GM12878 (cell line): ENCODE data around the gene ACACA. TPM values are rescaled to one million over a fixed set of nuclear protein-coding genes. Genes with fewer than 3 reads are reported as not detected.

ENCODE experiments used
- BCL11A ChIP-seq: IDR thresholded peaks from 2 replicates; pipeline ENCODE4 v1.6.1; 2011; ENCODE audit warnings: low read depth, low read length
- BHLHE40 ChIP-seq, 2 experiments: fragments of 450-650 bp in 1 of 2; IDR thresholded peaks; 2 replicates each; pipeline ENCODE4 v1.6.1; 2011 to 2017; ENCODE audit warnings: low read depth in 2 of 2, borderline replicate concordance in 1 of 2, improper control_type of control experiment in 1 of 2, low read length in 1 of 2, mild to moderate bottlenecking in 1 of 2
- BMI1 ChIP-seq: fragments of 450-650 bp; IDR thresholded peaks from 2 replicates; pipeline ENCODE4 v1.6.1; 2016; ENCODE audit warnings: mild to moderate bottlenecking, moderate library complexity, borderline replicate concordance
- BRCA1 ChIP-seq: IDR thresholded peaks from 2 replicates; pipeline ENCODE4 v1.6.1; 2011; ENCODE audit warnings: low read depth, low read length, improper control_type of control experiment
- CBFB ChIP-seq: IDR thresholded peaks from 2 replicates; pipeline ENCODE4 v1.6.1; 2016; ENCODE audit warnings: antibody characterized with exemption, low read depth
- EED ChIP-seq: sonication (generic); IDR thresholded peaks from 2 replicates; pipeline ENCODE4 v1.6.1; 2016; ENCODE audit warnings: antibody characterized with exemption, low read depth
- HDAC6 ChIP-seq: fragments of 200-600 bp; sonication (generic); IDR thresholded peaks from one replicate; pipeline ENCODE4 v1.8.0; 2017; ENCODE audit warnings: antibody characterized with exemption; ENCODE audit not compliant: unreplicated experiment
- IKZF1 ChIP-seq: fragments of 450-650 bp; conservative IDR thresholded peaks from 2 replicates; pipeline ENCODE4 v1.6.1; 2017; ENCODE audit warnings: antibody characterized with exemption, mild to moderate bottlenecking
- JUNB ChIP-seq: IDR thresholded peaks from 2 replicates; pipeline ENCODE4 v1.6.1; 2016; ENCODE audit warnings: antibody characterized with exemption, mild to moderate bottlenecking
- NBN ChIP-seq: fragments of 450-650 bp; IDR thresholded peaks from 2 replicates; pipeline ENCODE4 v1.6.1; 2016
- NFIC ChIP-seq: IDR thresholded peaks from 2 replicates; pipeline ENCODE4 v1.6.1; 2012; ENCODE audit warnings: low read depth, mild to moderate bottlenecking, inconsistent platforms, low read length, moderate library complexity
- NR2C2 ChIP-seq: IDR thresholded peaks from 2 replicates; pipeline ENCODE4 v1.6.1; 2011; ENCODE audit warnings: borderline replicate concordance, low read depth; ENCODE audit not compliant: control insufficient read depth, insufficient read length
- SREBF2 ChIP-seq: IDR thresholded peaks from 2 replicates; pipeline ENCODE4 v1.6.1; 2012; ENCODE audit warnings: mild to moderate bottlenecking, low read length
- STAT3 ChIP-seq: IDR thresholded peaks from 2 replicates; pipeline ENCODE4 v1.6.1; 2011; ENCODE audit warnings: low read depth, low read length, improper control_type of control experiment
- ZNF217 ChIP-seq: fragments of 450-650 bp; IDR thresholded peaks from 2 replicates; pipeline ENCODE4 v1.6.1; 2017; ENCODE audit warnings: antibody characterized with exemption, mild to moderate bottlenecking
- polyA plus RNA-seq, 11 experiments: library from polyadenylated mRNA; depleted of rRNA in 4 of 11; unstranded in 6 of 11; stranded (reverse) in 5 of 11; fragments of >200 nt; fragmentation: Nextera tagmentation in 4 of 11; fragmentation: Illumina TruSeq in 1 of 11; extraction: Ambion mirVana in 4 of 11; extraction: Trizol in 1 of 11; gene quantifications; 1 replicate in 1 of 11; 2 replicates in 10 of 11; pipeline versions ENCODE4 v1.2.1 to v1.2.3, GENCODE V29; 2011 to 2016; ENCODE audit warnings: inconsistent platforms in 2 of 11, missing spikeins in 2 of 11, low read depth in 1 of 11
- total RNA-seq, 4 experiments: library from RNA; depleted of rRNA in 3 of 4; stranded (reverse); fragments of >200 nt in 3 of 4; fragmentation: Illumina TruSeq in 1 of 4; extraction: Trizol in 1 of 4; gene quantifications; 2 replicates each; pipeline versions ENCODE4 v1.2.1 to v1.2.3, GENCODE V29; 2013 to 2021
- TF ChIP-seq, protein P1 (sequence below): IDR thresholded peaks from 2 replicates; pipeline ENCODE4 v1.6.1; 2011; ENCODE audit warnings: mild to moderate bottlenecking, low read depth, low read length, moderate library complexity; ENCODE audit not compliant: insufficient replicate concordance
- TF ChIP-seq, protein P2 (sequence below): IDR thresholded peaks from 2 replicates; pipeline ENCODE4 v1.6.1; 2011; ENCODE audit warnings: low read depth, low read length, improper control_type of control experiment, borderline replicate concordance
- TF ChIP-seq, protein P3 (sequence below): fragments of 450-650 bp; IDR thresholded peaks from 2 replicates; pipeline ENCODE4 v1.6.1; 2017; ENCODE audit warnings: borderline replicate concordance
- TF ChIP-seq, protein P4 (sequence below): fragments of 450-650 bp; IDR thresholded peaks from 2 replicates; pipeline ENCODE4 v1.6.1; 2016; ENCODE audit warnings: mild to moderate bottlenecking
- TF ChIP-seq, protein P5 (sequence below): fragments of 450-650 bp; formaldehyde crosslinking; IDR thresholded peaks from 2 replicates; pipeline ENCODE4 v1.5.0; 2022; ENCODE audit warnings: mild to moderate bottlenecking, missing genetic modification characterization
- TF ChIP-seq, protein P6 (sequence below): IDR thresholded peaks from 2 replicates; pipeline ENCODE4 v1.6.1; 2011; ENCODE audit warnings: borderline replicate concordance, low read depth, mild to moderate bottlenecking, moderate library complexity, low read length; ENCODE audit not compliant: insufficient read depth, poor library complexity, severe bottlenecking

ACACA gene
- total and polyA plus RNA-seq, 10 of the 15 experiments (the other 5 are each of a cell fraction or from before 2014, with no cell fraction given): 12.9 to 74.2 (median 32.0) TPM

DNA sequence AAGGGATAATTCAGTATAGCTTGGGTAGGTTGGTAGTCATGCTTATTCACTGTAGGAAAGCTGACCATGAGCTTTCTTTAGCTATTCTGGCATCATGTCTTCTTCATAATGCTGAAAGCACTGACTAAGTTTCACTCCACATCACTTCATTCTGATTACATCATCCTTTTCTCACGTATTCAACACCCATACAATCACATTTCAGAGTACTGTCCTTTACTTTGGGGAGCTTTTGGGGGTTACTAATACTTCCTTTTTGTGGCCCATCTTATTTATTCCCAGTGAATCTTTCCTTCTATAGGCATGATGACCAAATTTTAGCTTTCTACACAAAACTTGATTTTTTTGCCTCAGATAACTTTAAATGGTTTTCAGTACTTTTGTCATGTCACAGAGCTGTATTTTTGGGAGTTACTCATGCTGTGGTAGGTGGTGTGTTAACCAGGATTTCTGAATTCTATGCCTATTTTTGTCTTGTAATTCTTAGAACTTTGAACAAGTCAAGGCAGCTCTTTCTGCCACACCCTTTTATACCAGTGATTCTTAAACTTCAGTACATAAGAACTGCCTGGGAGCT is 23.5 kb upstream of the ACACA start (continued):
- TF ChIP-seq, protein P1, sequence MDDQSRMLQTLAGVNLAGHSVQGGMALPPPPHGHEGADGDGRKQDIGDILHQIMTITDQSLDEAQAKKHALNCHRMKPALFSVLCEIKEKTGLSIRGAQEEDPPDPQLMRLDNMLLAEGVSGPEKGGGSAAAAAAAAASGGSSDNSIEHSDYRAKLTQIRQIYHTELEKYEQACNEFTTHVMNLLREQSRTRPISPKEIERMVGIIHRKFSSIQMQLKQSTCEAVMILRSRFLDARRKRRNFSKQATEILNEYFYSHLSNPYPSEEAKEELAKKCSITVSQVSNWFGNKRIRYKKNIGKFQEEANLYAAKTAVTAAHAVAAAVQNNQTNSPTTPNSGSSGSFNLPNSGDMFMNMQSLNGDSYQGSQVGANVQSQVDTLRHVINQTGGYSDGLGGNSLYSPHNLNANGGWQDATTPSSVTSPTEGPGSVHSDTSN: no peak
- TF ChIP-seq NFIC: peak; percentile 65; the same call in 1 of the 2 replicates
- TF ChIP-seq, protein P2, sequence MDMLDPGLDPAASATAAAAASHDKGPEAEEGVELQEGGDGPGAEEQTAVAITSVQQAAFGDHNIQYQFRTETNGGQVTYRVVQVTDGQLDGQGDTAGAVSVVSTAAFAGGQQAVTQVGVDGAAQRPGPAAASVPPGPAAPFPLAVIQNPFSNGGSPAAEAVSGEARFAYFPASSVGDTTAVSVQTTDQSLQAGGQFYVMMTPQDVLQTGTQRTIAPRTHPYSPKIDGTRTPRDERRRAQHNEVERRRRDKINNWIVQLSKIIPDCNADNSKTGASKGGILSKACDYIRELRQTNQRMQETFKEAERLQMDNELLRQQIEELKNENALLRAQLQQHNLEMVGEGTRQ: no peak
- TF ChIP-seq, protein P3, sequence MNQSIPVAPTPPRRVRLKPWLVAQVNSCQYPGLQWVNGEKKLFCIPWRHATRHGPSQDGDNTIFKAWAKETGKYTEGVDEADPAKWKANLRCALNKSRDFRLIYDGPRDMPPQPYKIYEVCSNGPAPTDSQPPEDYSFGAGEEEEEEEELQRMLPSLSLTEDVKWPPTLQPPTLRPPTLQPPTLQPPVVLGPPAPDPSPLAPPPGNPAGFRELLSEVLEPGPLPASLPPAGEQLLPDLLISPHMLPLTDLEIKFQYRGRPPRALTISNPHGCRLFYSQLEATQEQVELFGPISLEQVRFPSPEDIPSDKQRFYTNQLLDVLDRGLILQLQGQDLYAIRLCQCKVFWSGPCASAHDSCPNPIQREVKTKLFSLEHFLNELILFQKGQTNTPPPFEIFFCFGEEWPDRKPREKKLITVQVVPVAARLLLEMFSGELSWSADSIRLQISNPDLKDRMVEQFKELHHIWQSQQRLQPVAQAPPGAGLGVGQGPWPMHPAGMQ: no peak
- TF ChIP-seq, protein P4, sequence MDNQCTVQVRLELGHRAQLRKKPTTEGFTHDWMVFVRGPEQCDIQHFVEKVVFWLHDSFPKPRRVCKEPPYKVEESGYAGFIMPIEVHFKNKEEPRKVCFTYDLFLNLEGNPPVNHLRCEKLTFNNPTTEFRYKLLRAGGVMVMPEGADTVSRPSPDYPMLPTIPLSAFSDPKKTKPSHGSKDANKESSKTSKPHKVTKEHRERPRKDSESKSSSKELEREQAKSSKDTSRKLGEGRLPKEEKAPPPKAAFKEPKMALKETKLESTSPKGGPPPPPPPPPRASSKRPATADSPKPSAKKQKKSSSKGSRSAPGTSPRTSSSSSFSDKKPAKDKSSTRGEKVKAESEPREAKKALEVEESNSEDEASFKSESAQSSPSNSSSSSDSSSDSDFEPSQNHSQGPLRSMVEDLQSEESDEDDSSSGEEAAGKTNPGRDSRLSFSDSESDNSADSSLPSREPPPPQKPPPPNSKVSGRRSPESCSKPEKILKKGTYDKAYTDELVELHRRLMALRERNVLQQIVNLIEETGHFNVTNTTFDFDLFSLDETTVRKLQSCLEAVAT: no peak
- no peak for TF ChIP-seq BHLHE40 (IDR thresholded peaks at IDR 0.05; ENCODE audit: borderline replicate concordance in 1 of 2, low read depth in 2 of 2, low read length in 1 of 2)
- no peak for TF ChIP-seq SREBF2
- TF ChIP-seq, protein P5, sequence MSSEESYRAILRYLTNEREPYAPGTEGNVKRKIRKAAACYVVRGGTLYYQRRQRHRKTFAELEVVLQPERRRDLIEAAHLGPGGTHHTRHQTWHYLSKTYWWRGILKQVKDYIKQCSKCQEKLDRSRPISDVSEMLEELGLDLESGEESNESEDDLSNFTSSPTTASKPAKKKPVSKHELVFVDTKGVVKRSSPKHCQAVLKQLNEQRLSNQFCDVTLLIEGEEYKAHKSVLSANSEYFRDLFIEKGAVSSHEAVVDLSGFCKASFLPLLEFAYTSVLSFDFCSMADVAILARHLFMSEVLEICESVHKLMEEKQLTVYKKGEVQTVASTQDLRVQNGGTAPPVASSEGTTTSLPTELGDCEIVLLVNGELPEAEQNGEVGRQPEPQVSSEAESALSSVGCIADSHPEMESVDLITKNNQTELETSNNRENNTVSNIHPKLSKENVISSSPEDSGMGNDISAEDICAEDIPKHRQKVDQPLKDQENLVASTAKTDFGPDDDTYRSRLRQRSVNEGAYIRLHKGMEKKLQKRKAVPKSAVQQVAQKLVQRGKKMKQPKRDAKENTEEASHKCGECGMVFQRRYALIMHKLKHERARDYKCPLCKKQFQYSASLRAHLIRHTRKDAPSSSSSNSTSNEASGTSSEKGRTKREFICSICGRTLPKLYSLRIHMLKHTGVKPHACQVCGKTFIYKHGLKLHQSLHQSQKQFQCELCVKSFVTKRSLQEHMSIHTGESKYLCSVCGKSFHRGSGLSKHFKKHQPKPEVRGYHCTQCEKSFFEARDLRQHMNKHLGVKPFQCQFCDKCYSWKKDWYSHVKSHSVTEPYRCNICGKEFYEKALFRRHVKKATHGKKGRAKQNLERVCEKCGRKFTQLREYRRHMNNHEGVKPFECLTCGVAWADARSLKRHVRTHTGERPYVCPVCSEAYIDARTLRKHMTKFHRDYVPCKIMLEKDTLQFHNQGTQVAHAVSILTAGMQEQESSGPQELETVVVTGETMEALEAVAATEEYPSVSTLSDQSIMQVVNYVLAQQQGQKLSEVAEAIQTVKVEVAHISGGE: no peak
- TF ChIP-seq EED: no peak
- no peak for TF ChIP-seq BRCA1
- TF ChIP-seq CBFB: no peak
- no peak for TF ChIP-seq ZNF217
- TF ChIP-seq, protein P6, sequence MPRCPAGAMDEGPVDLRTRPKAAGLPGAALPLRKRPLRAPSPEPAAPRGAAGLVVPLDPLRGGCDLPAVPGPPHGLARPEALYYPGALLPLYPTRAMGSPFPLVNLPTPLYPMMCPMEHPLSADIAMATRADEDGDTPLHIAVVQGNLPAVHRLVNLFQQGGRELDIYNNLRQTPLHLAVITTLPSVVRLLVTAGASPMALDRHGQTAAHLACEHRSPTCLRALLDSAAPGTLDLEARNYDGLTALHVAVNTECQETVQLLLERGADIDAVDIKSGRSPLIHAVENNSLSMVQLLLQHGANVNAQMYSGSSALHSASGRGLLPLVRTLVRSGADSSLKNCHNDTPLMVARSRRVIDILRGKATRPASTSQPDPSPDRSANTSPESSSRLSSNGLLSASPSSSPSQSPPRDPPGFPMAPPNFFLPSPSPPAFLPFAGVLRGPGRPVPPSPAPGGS: no peak
- TF ChIP-seq NR2C2: no peak
- peak; percentile 64; the same call in 1 of the 2 replicates for TF ChIP-seq JUNB
- no peak for TF ChIP-seq HDAC6
- no peak for TF ChIP-seq STAT3
- TF ChIP-seq NBN: no peak
- no peak for TF ChIP-seq BCL11A
- no peak for TF ChIP-seq BMI1
- no peak for TF ChIP-seq IKZF1
